Colonic mucosa (tissue), 4 donors: ENCODE data around the gene LONP1. TPM values are rescaled to one million over a fixed set of nuclear protein-coding genes. Genes with fewer than 3 reads are reported as not detected.

Source experiments
- DNase-seq: peaks from one replicate; pipeline ENCODE4 v3.0.0-alpha.2; 2020
- H3K27ac ChIP-seq: fragments of 200-600 bp; one replicate; pipeline ENCODE4 v1.8.0; 2021
- H3K27me3 ChIP-seq: fragments of 200-600 bp; one replicate; pipeline ENCODE4 v1.8.0; 2021
- H3K36me3 ChIP-seq: fragments of 200-600 bp; one replicate; pipeline ENCODE4 v1.8.0; 2021
- H3K4me1 ChIP-seq: fragments of 200-600 bp; one replicate; pipeline ENCODE4 v1.8.0; 2021; ENCODE audit warnings: mild to moderate bottlenecking
- H3K4me3 ChIP-seq: fragments of 200-600 bp; one replicate; pipeline ENCODE4 v1.8.0; 2021
- H3K9ac ChIP-seq, 2 donors: one replicate each; pipeline ENCODE4 v1.7.0; 2013; ENCODE audit warnings: control low read depth in 2 of 2, low read depth in 2 of 2, low read length in 2 of 2
- H3K9me3 ChIP-seq: fragments of 200-600 bp; one replicate; pipeline ENCODE4 v1.8.0; 2021
- intact Hi-C: fragments of 100-400 bp; cut with DNase I; formaldehyde crosslinking; loops from one replicate; pipeline ENCODE4 v1.14.1; 2022
- total RNA-seq, 2 donors: library from RNA; stranded (reverse); fragmentation: NEBNext Ultra II Directional in 1 of 2; extraction: Animal tissue kit (Norgen Biotek cat#: 25700) in 1 of 2; gene quantifications; one replicate each; pipeline ENCODE4 v1.2.1, GENCODE V29; 2021
- TF ChIP-seq, protein P1 (sequence below): fragments of 200-600 bp; IDR thresholded peaks from one replicate; pipeline ENCODE4 v1.8.0; 2022; ENCODE audit warnings: antibody characterized with exemption, mild to moderate bottlenecking
- donor health status: healthy.
- donor health status: DM: no; HTN: no; CAD: no.
- donor health status: DM: no; HTN: no; CAD: no.

The LONP1 gene
- total RNA-seq, 2 donors from 2014 or later = 64.3 to 133 TPM

DNA sequence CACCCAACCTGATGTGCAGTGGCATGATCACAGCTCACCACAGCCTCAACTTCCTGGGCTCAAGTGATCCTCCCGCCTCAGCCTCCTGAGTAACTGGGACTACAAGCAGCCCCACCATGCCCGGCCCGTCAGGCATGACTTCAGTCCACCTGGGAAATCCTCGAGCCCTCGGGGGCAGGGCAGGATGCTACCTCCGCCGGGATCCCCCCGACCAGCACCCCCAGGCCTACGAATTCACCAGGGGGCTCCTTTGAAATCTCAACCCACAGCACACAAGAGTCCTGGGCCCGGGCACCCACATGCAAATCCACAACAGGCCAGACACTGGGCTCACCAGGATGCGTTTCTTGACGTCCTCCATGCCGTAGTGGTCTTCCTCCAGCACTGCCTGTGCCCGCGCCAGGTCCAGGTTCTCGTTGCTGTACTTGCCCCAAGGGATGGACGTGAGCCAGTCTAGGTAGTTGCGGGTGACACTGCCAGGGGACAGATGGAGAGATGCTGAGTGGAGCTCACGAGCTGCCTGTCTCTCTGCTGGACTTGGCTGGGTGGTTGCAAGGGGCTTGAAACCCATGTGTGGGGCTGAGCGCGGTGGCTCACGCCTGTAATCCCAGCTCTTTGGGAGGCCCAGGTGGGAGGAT lies 19.4 kb downstream of the LONP1 start:
- Histone ChIP-seq H3K4me1 (no peaks in the 10 kb centered on the region), H3K9ac (no peak overlapping the region), H3K27ac (no peak overlapping the region), H3K4me3 (no peak overlapping the region), H3K9me3 (no peaks in the 10 kb centered on the region), H3K36me3 (peaks cover 9% of the 10 kb centered on the region), H3K27me3 (no peaks in the 10 kb centered on the region)
- TF ChIP-seq, protein P1, sequence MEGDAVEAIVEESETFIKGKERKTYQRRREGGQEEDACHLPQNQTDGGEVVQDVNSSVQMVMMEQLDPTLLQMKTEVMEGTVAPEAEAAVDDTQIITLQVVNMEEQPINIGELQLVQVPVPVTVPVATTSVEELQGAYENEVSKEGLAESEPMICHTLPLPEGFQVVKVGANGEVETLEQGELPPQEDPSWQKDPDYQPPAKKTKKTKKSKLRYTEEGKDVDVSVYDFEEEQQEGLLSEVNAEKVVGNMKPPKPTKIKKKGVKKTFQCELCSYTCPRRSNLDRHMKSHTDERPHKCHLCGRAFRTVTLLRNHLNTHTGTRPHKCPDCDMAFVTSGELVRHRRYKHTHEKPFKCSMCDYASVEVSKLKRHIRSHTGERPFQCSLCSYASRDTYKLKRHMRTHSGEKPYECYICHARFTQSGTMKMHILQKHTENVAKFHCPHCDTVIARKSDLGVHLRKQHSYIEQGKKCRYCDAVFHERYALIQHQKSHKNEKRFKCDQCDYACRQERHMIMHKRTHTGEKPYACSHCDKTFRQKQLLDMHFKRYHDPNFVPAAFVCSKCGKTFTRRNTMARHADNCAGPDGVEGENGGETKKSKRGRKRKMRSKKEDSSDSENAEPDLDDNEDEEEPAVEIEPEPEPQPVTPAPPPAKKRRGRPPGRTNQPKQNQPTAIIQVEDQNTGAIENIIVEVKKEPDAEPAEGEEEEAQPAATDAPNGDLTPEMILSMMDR = no peak
- intact Hi-C loops = no loop called here
- DNase-seq = no peak

DNA sequence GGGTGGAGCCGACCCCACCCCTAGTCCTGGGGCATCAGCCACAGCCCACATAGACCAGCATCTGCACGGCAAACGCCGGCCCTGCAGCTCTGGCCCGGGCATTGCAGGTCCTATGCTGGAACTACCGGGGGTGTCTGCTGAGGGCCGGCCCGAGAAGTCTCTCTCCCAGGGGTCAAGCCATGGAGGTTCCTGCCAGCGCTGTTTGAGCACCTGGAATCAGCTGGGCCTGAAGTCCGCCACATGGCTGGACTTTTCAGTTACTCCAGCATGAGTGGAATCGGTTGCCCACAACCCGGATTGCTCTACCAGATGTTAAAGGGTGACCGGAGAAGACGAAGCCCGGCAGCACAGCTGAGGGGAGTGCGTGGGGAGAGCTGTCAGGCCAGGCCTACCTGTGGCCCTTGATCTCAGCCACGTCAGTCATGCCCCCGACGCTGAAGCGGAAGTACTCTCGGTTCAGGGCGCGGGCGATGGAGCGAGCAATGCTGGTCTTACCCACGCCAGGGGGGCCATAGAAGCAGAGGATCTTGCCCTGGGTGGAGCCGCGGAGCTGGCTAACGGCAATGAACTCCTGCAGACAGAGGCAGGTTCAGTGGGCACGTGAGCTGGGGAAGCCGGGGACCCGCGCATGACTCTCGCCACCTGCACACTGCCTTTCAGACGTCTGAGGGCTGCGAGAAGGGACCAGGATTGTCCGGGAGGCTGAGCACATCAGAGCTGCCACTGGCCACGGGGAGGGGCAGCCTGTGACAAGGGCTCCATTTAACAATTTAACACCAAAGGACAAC lies 21.1 kb downstream of the LONP1 start:
- H3K27ac ChIP-seq = no peak overlapping the region
- no peaks in the 10 kb centered on the region for H3K9me3 ChIP-seq
- peaks cover 18% of the 10 kb centered on the region for H3K36me3 ChIP-seq
- TF ChIP-seq, protein P1 = no peak
- H3K4me1 ChIP-seq = no peaks in the 10 kb centered on the region
- H3K27me3 ChIP-seq = no peaks in the 10 kb centered on the region
- no peak for DNase-seq
- no peak overlapping the region for H3K4me3 ChIP-seq
- intact Hi-C loops = no loop called here
- no peak overlapping the region for H3K9ac ChIP-seq

DNA sequence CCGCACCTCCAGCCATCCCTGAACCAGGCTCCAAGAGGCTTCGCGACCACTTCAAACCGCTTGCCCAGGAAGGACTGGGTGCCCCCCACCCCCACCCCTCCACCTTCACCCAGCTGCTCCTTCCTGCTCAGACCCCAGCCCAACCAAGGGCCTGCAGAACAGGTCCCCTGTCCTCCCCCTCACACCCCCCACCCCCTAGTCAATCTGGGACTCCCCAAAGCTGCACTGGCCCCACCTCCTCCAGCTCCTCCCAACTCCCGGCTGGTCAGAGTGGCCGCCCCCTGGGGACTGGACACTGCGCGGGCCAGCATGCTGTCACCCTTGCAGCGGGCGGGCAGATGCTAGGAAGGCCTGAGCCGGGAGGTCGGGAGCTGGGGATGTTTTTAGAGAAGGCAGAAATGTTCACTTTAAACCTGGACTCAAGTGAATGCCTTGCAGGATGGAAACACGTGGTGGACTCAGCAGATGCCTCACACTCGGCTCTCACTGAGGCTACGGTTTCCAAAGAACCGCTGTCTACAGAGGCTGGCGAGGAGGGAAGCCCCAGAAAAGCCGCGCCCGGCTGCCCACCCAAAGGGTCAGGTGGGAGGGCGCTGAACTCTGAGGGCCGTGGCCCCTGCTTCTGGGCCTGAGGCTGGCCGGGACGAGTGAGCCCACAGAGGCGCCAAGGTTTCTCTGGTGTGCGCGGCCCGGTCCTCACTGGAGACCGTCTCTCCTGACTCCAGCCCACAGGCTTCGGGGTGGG lies 21.9 kb downstream of the LONP1 start:
- H3K27me3 ChIP-seq = no peaks in the 10 kb centered on the region
- no peaks in the 10 kb centered on the region for H3K9me3 ChIP-seq
- DNase-seq = no peak
- H3K4me3 ChIP-seq = no peak overlapping the region
- no peak overlapping the region for H3K27ac ChIP-seq
- intact Hi-C loops = no loop called here
- no peak overlapping the region for H3K9ac ChIP-seq
- TF ChIP-seq, protein P1 = no peak
- peaks cover 18% of the 10 kb centered on the region for H3K36me3 ChIP-seq
- no peaks in the 10 kb centered on the region for H3K4me1 ChIP-seq

DNA sequence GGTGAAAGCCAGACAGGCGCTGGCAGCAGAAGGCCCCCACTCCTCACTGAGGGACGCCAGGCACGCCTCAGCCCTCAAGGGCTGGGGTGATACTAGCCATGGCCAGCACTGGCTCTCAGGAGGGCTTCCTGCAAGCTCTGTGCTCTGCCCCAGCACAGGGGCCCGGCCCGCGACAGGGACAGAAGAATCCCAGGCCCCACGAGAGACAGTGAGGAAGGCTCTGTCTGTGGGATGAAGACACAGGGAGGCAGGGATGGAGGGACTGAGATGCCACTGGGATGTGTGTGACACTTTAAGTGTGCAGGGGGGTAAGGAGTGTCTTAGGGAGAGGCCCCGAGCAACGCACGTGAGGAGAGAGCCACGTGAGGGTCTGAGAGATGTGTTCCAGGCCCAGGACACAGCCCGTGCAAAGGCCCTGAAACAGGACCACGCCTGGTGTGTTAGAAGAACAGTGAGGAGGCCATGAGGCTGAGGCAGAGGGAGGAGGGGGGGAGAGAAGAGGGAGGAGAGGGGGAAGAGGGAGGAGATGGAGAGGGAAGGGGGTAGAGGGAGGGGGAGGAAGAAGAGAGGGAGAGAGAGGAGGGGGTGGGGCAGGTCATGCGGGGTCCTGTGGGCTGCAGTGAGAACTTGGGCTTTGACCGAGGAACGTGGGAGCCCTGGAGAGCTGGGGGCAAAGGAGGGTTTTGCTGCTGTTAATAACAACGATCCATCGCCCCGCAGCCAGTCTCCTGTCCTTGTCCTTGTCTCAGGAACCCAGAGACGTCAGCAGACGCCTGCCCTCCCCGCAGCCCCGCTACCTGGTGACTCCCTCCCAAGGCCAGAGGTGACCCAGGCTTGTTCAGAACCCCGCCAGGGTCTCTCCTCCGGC lies 22.7 kb downstream of the LONP1 start:
- Histone ChIP-seq H3K27ac (no peak overlapping the region), H3K4me1 (peaks cover 3% of the 10 kb centered on the region), H3K9ac (no peak overlapping the region), H3K36me3 (peaks cover 18% of the 10 kb centered on the region), H3K9me3 (no peaks in the 10 kb centered on the region), H3K27me3 (no peaks in the 10 kb centered on the region), H3K4me3 (no peak overlapping the region)
- DNase-seq = no peak
- TF ChIP-seq, protein P1 = no peak
- intact Hi-C loops = no loop called here
